Esophagus squamous epithelium (tissue), 4 donors: ENCODE results near the gene PPP1R14B.

Experiments used
- POLR2A ChIP-seq, 4 donors: fragments of 450-650 bp; IDR thresholded peaks; one replicate each; pipeline ENCODE4 v1.6.1; 2017; ENCODE audit warnings: antibody characterized with exemption in 4 of 4, mild to moderate bottlenecking in 4 of 4, moderate library complexity in 3 of 4
- TF ChIP-seq, protein P1 (sequence below), 6 experiments: fragments of 450-650 bp in 4 of 6; fragments of 200-600 bp in 2 of 6; sonication (generic) in 2 of 6; IDR thresholded peaks; one replicate each; pipeline ENCODE4 v1.5.1; 2016 to 2019; ENCODE audit warnings: antibody characterized with exemption in 6 of 6, mild to moderate bottlenecking in 4 of 6, moderate library complexity in 4 of 6

DNA sequence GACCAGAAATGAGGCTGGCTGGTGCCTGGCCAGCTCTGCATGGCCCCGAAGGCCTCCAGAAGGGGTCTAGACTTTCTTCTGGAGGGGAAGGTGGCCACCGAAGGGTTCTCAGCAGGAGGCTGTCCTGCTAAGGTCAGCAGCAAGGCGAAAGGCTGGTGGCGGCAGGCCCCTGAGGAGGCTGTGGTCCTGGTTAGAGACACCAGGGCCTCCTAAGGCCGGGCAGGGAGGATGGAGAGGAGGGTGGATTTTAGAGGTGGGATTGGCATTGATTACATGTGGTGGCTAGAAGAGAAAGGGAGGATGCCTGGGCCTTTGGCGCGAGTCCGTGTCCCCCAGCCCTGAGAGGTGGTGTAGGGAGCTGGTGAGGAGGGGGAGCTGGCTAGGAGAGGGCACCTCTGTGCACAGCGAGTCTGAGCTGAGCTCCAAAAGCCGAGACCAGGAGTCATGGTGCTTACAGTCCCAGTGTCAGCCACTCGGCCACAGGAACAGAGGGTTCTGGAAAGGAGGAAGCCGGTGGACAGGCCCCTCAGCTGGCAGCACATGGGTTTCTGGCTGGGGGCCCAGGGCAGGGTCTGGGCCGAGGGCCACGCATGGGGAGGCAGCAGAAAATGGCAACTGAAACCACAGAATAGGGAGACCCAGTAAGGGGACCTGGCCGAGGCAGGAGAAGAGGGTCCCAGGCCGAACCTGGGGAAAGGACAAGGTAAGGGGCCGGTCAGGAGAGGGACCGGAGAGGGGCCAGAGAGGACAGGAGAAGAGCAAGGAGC, 37.8 kb downstream of the PPP1R14B start:
- TF ChIP-seq, protein P1, sequence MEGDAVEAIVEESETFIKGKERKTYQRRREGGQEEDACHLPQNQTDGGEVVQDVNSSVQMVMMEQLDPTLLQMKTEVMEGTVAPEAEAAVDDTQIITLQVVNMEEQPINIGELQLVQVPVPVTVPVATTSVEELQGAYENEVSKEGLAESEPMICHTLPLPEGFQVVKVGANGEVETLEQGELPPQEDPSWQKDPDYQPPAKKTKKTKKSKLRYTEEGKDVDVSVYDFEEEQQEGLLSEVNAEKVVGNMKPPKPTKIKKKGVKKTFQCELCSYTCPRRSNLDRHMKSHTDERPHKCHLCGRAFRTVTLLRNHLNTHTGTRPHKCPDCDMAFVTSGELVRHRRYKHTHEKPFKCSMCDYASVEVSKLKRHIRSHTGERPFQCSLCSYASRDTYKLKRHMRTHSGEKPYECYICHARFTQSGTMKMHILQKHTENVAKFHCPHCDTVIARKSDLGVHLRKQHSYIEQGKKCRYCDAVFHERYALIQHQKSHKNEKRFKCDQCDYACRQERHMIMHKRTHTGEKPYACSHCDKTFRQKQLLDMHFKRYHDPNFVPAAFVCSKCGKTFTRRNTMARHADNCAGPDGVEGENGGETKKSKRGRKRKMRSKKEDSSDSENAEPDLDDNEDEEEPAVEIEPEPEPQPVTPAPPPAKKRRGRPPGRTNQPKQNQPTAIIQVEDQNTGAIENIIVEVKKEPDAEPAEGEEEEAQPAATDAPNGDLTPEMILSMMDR (IDR thresholded peaks at IDR 0.05): no peak
- TF ChIP-seq POLR2A (IDR thresholded peaks at IDR 0.05): no peak
